ENCODE results near the gene HEATR1. TPM values are rescaled to one million over a fixed set of nuclear protein-coding genes. Genes with fewer than 3 reads are reported as not detected.

The HEATR1 gene
- total RNA-seq, 2 experiments from 2014 or later: 34.4 to 69.0 TPM

- H3K36me3 ChIP-seq (ENCODE audit: insufficient read depth, low read length): no peaks in the 10 kb centered on the region
- DNase-seq (ENCODE audit: low spot score): no peak
- no peak overlapping the region for H3K4me2 ChIP-seq (ENCODE audit: low read length)
- H3K9me3 ChIP-seq (ENCODE audit: low read length): no peaks in the 10 kb centered on the region
- no peak overlapping the region for H3K27ac ChIP-seq (ENCODE audit: low read depth, low read length, poor library complexity, severe bottlenecking)
- H2AFZ ChIP-seq (ENCODE audit: low read length): no peak overlapping the region
- H3K9me2 ChIP-seq (ENCODE audit: insufficient read depth, low read length): no peaks in the 10 kb centered on the region
- H3K79me2 ChIP-seq (ENCODE audit: insufficient read depth, low read depth, low read length): no peaks in the 10 kb centered on the region
- ChIA-PET CTCF (ENCODE audit: unreplicated experiment) (no interaction called here), POLR2A (interaction anchor here (0.7 to 1.0 kb wide), 3 partner anchors 8 to 436 kb away, joined by 3 read pairs; no protein-coding TSS in a partner anchor)
- no peak for TF ChIP-seq EZH2phosphoT487 (IDR thresholded peaks at IDR 0.05; ENCODE audit: borderline replicate concordance, low read depth, low read length)
- TF ChIP-seq, protein P1, sequence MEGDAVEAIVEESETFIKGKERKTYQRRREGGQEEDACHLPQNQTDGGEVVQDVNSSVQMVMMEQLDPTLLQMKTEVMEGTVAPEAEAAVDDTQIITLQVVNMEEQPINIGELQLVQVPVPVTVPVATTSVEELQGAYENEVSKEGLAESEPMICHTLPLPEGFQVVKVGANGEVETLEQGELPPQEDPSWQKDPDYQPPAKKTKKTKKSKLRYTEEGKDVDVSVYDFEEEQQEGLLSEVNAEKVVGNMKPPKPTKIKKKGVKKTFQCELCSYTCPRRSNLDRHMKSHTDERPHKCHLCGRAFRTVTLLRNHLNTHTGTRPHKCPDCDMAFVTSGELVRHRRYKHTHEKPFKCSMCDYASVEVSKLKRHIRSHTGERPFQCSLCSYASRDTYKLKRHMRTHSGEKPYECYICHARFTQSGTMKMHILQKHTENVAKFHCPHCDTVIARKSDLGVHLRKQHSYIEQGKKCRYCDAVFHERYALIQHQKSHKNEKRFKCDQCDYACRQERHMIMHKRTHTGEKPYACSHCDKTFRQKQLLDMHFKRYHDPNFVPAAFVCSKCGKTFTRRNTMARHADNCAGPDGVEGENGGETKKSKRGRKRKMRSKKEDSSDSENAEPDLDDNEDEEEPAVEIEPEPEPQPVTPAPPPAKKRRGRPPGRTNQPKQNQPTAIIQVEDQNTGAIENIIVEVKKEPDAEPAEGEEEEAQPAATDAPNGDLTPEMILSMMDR (conservative IDR thresholded peaks at IDR 0.05; ENCODE audit: low read length): no peak
- no TSS peak for BruUV-seq (replicated peaks)
- intact Hi-C loops (cut with micrococcal nuclease; ENCODE audit: unreplicated experiment): no loop called here
- H4K20me1 ChIP-seq (ENCODE audit: insufficient read depth, low read length): no peaks in the 10 kb centered on the region; the same call in 1 of the 2 replicates
- peaks cover 16% of the 10 kb centered on the region for H3K4me1 ChIP-seq (ENCODE audit: insufficient read depth, low read length, poor library complexity, severe bottlenecking)
- no peak overlapping the region for H3K4me3 ChIP-seq (ENCODE audit: low read depth, low read length, poor library complexity, severe bottlenecking)
Measured at GRCh38 chr1:236535190-236535589, 69.1 kb downstream of the HEATR1 start.

- Histone ChIP-seq H3K4me3 (ENCODE audit: low read depth, low read length, poor library complexity, severe bottlenecking) (no peak overlapping the region), H3K9me3 (ENCODE audit: low read length) (no peaks in the 10 kb centered on the region)
- POLR2A ChIA-PET: interaction anchor here (0.6 to 1.3 kb wide), 3 partner anchors 9 to 233 kb away, joined by 3 to 6 read pairs (median 3); no protein-coding TSS in a partner anchor
Measured at GRCh38 chr1:236534151-236534651, 70.1 kb downstream of the HEATR1 start.

DNA sequence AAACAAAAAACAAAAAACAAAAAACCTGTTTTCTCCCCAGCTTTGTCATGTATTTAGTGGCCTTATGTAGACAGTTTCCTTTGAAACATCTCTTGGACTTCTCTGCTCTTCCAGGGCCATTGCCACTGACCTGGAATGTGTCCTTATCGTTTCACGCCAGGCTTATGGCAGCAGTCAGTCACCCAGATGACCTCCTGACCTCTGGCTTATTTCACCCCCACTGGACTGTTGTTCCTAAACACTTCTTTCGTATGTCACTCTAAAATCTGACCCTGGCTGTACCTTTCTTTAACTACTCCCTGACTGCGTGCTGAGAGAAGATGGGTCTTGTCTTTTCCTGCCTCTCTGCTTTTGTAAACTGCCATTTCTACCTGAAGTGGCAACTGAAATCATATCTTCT is 71.5 kb downstream of the HEATR1 start:
- no peaks in the 10 kb centered on the region for H3K9me3 ChIP-seq (ENCODE audit: low read length)
- H3K4me1 ChIP-seq (ENCODE audit: insufficient read depth, low read length, poor library complexity, severe bottlenecking): peaks cover 16% of the 10 kb centered on the region
- ChIA-PET POLR2A (no interaction called here), CTCF (ENCODE audit: unreplicated experiment) (no interaction called here)
- intact Hi-C loops (cut with micrococcal nuclease; ENCODE audit: unreplicated experiment): no loop called here
- H4K20me1 ChIP-seq (ENCODE audit: insufficient read depth, low read length): no peaks in the 10 kb centered on the region
- H3K36me3 ChIP-seq (ENCODE audit: insufficient read depth, low read length): no peaks in the 10 kb centered on the region
- H2AFZ ChIP-seq (ENCODE audit: low read length): no peak overlapping the region
- no peaks in the 10 kb centered on the region for H3K79me2 ChIP-seq (ENCODE audit: insufficient read depth, low read depth, low read length)
- no TSS peak for BruUV-seq (replicated peaks)
- H3K4me3 ChIP-seq (ENCODE audit: low read depth, low read length, poor library complexity, severe bottlenecking): no peak overlapping the region
- no peak for DNase-seq (ENCODE audit: low spot score)
- no peak for TF ChIP-seq EZH2phosphoT487 (IDR thresholded peaks at IDR 0.05; ENCODE audit: borderline replicate concordance, low read depth, low read length)
- TF ChIP-seq, protein P1 (conservative IDR thresholded peaks at IDR 0.05; ENCODE audit: low read length): no peak
- H3K4me2 ChIP-seq (ENCODE audit: low read length): no peak overlapping the region
- H3K27ac ChIP-seq (ENCODE audit: low read depth, low read length, poor library complexity, severe bottlenecking): no peak overlapping the region
- H3K9me2 ChIP-seq (ENCODE audit: insufficient read depth, low read length): no peaks in the 10 kb centered on the region

More at GRCh38 chr1:236534151-236534651, 70.1 kb downstream of the HEATR1 start:
- Histone ChIP-seq H2AFZ (ENCODE audit: low read length) (no peak overlapping the region), H3K4me1 (ENCODE audit: insufficient read depth, low read length, poor library complexity, severe bottlenecking) (peaks cover 16% of the 10 kb centered on the region), H3K9me2 (ENCODE audit: insufficient read depth, low read length) (no peaks in the 10 kb centered on the region), H3K27ac (ENCODE audit: low read depth, low read length, poor library complexity, severe bottlenecking) (no peak overlapping the region), H3K79me2 (ENCODE audit: insufficient read depth, low read depth, low read length) (no peaks in the 10 kb centered on the region), H4K20me1 (ENCODE audit: insufficient read depth, low read length) (no peaks in the 10 kb centered on the region), H3K36me3 (ENCODE audit: insufficient read depth, low read length) (no peaks in the 10 kb centered on the region), H3K4me2 (ENCODE audit: low read length) (no peak overlapping the region)
- no TSS peak for BruUV-seq (replicated peaks)
- CTCF ChIA-PET (ENCODE audit: unreplicated experiment): interaction anchor here (1.4 kb wide), 1 partner anchor 9 kb away, joined by 4 read pairs; no protein-coding TSS in a partner anchor
- TF ChIP-seq EZH2phosphoT487 (IDR thresholded peaks at IDR 0.05; ENCODE audit: borderline replicate concordance, low read depth, low read length): no peak
- TF ChIP-seq, protein P1 (conservative IDR thresholded peaks at IDR 0.05; ENCODE audit: low read length): no peak
- intact Hi-C loops (cut with micrococcal nuclease; ENCODE audit: unreplicated experiment): no loop called here
- no peak for DNase-seq (ENCODE audit: low spot score)
